Stomach smooth muscle (tissue), 2 donors: Measurements from ENCODE around the gene PCYT1B.
"Not testable (repeated sequence)": the region's sequence is repeated elsewhere in the genome, so short reads cannot be mapped to it uniquely, and the experiment has no call there.

Experiments
- H3K27ac ChIP-seq: one replicate; pipeline ENCODE4 v1.7.0; 2013; ENCODE audit warnings: mild to moderate bottlenecking, low read length, inconsistent platforms
- H3K27me3 ChIP-seq, 2 donors: one replicate each; pipeline ENCODE4 v1.7.0; 2013; ENCODE audit warnings: low read length in 2 of 2; ENCODE audit not compliant: insufficient read depth in 2 of 2, control insufficient read depth in 1 of 2
- H3K36me3 ChIP-seq, 2 donors: one replicate each; pipeline ENCODE4 v1.7.0; 2013; ENCODE audit warnings: low read length in 2 of 2; ENCODE audit not compliant: control insufficient read depth in 2 of 2, insufficient read depth in 2 of 2
- H3K4me1 ChIP-seq: one replicate; pipeline ENCODE4 v1.7.0; 2013; ENCODE audit warnings: low read length; ENCODE audit not compliant: control insufficient read depth, insufficient read depth
- H3K4me3 ChIP-seq, 2 donors: one replicate each; pipeline ENCODE4 v1.7.0; 2013; ENCODE audit warnings: low read length in 2 of 2
- H3K9ac ChIP-seq, 2 donors: one replicate each; pipeline ENCODE4 v1.7.0; 2013; ENCODE audit warnings: low read length in 2 of 2, mild to moderate bottlenecking in 1 of 2
- H3K9me3 ChIP-seq, 2 donors: one replicate each; pipeline ENCODE4 v1.7.0; 2013; ENCODE audit warnings: low read length in 2 of 2; ENCODE audit not compliant: control insufficient read depth in 2 of 2
- donor health status: healthy.
- donor health status: Pancreatic carcinoma.

Gene PCYT1B

GRCh38 chrX:24668111-24668510 lies 21.0 kb upstream of the PCYT1B start:
- H3K27ac ChIP-seq: no peak overlapping the region
- H3K4me1 ChIP-seq: no peaks in the 10 kb centered on the region
- H3K36me3 ChIP-seq: no peaks in the 10 kb centered on the region
- H3K27me3 ChIP-seq: no peaks in the 10 kb centered on the region
- H3K4me3 ChIP-seq: no peak overlapping the region
- H3K9me3 ChIP-seq: no peaks in the 10 kb centered on the region
- H3K9ac ChIP-seq: no peak overlapping the region

GRCh38 chrX:24662352-24662751 lies 15.2 kb upstream of the PCYT1B start:
- Histone ChIP-seq H3K4me1 (no peaks in the 10 kb centered on the region), H3K36me3 (no peaks in the 10 kb centered on the region), H3K27me3 (peaks cover 0 to 2% of the 10 kb centered on the region in 2 donors), H3K9ac (no peak overlapping the region), H3K9me3 (no peaks in the 10 kb centered on the region), H3K27ac (no peak overlapping the region), H3K4me3 (no peak overlapping the region)

GRCh38 chrX:24661292-24661691 lies 14.1 kb upstream of the PCYT1B start:
- Histone ChIP-seq H3K27ac (no peak overlapping the region), H3K9ac (no peak overlapping the region), H3K36me3 (no peaks in the 10 kb centered on the region), H3K27me3 (peaks cover 0 to 2% of the 10 kb centered on the region in 2 donors), H3K4me1 (no peaks in the 10 kb centered on the region), H3K9me3 (no peaks in the 10 kb centered on the region), H3K4me3 (no peak overlapping the region)

GRCh38 chrX:24659646-24660045 lies 12.5 kb upstream of the PCYT1B start:
- Histone ChIP-seq H3K27ac (no peak overlapping the region), H3K4me3 (no peak overlapping the region), H3K9ac (no peak overlapping the region), H3K27me3 (peaks cover 0 to 2% of the 10 kb centered on the region in 2 donors), H3K36me3 (no peaks in the 10 kb centered on the region), H3K9me3 (no peaks in the 10 kb centered on the region), H3K4me1 (no peaks in the 10 kb centered on the region)

GRCh38 chrX:24659106-24659505 lies 12.0 kb upstream of the PCYT1B start:
- Histone ChIP-seq H3K36me3 (no peaks in the 10 kb centered on the region), H3K4me1 (no peaks in the 10 kb centered on the region), H3K4me3 (no peak overlapping the region), H3K9me3 (no peaks in the 10 kb centered on the region), H3K27ac (no peak overlapping the region), H3K27me3 (peaks cover 0 to 2% of the 10 kb centered on the region in 2 donors), H3K9ac (no peak overlapping the region)

- no peak overlapping the region for H3K4me3 ChIP-seq
- no peak overlapping the region for H3K27ac ChIP-seq
- peaks cover 0 to 2% of the 10 kb centered on the region in 2 donors for H3K27me3 ChIP-seq
- H3K9me3 ChIP-seq: no peaks in the 10 kb centered on the region
- H3K4me1 ChIP-seq: no peaks in the 10 kb centered on the region
- H3K36me3 ChIP-seq: no peaks in the 10 kb centered on the region
- no peak overlapping the region for H3K9ac ChIP-seq
These were observed 11.3 kb upstream of the PCYT1B start for GRCh38 chrX:24658421-24658820.

- Histone ChIP-seq H3K27me3 (peaks cover 0 to 2% of the 10 kb centered on the region in 2 donors), H3K9ac (no peak overlapping the region), H3K9me3 (no peaks in the 10 kb centered on the region), H3K36me3 (no peaks in the 10 kb centered on the region), H3K27ac (no peak overlapping the region), H3K4me3 (no peak overlapping the region), H3K4me1 (no peaks in the 10 kb centered on the region)
These were observed 10.7 kb upstream of the PCYT1B start for GRCh38 chrX:24657671-24658386.

GRCh38 chrX:24655679-24656078 lies 8.5 kb upstream of the PCYT1B start:
- not testable (repeated sequence) for H3K36me3 ChIP-seq, H3K27ac ChIP-seq, H3K9me3 ChIP-seq, H3K4me3 ChIP-seq, H3K27me3 ChIP-seq, H3K4me1 ChIP-seq, H3K9ac ChIP-seq

GRCh38 chrX:24651783-24652182 lies 4.6 kb upstream of the PCYT1B start:
- H3K9me3 ChIP-seq: no peaks in the 10 kb centered on the region
- H3K4me1 ChIP-seq: peaks cover 4% of the 10 kb centered on the region
- H3K9ac ChIP-seq: no peak overlapping the region
- H3K36me3 ChIP-seq: no peaks in the 10 kb centered on the region
- peaks cover 0 to 15% of the 10 kb centered on the region in 2 donors for H3K27me3 ChIP-seq
- H3K27ac ChIP-seq: no peak overlapping the region
- no peak overlapping the region for H3K4me3 ChIP-seq

GRCh38 chrX:24648495-24648894 lies 1.3 kb upstream of the PCYT1B start:
- Histone ChIP-seq H3K27ac (no peak overlapping the region), H3K4me3 (no peak overlapping the region), H3K36me3 (no peaks in the 10 kb centered on the region), H3K27me3 (peaks cover 0 to 15% of the 10 kb centered on the region in 2 donors), H3K4me1 (peaks cover 4% of the 10 kb centered on the region), H3K9me3 (no peaks in the 10 kb centered on the region), H3K9ac (no peak overlapping the region)

GRCh38 chrX:24646745-24647182 lies 383 bp downstream of the PCYT1B start:
- Histone ChIP-seq H3K4me3 (peak overlapping the region; percentile 55 to 68), H3K4me1 (peaks cover 4% of the 10 kb centered on the region), H3K36me3 (no peaks in the 10 kb centered on the region), H3K9ac (peak overlapping the region in 1 of 2 donors; percentile 47), H3K9me3 (no peaks in the 10 kb centered on the region), H3K27me3 (peaks cover 0 to 14% of the 10 kb centered on the region in 2 donors), H3K27ac (no peak overlapping the region)
